ENCODE data around the gene TMEM74B.

The TMEM74B gene

DNA sequence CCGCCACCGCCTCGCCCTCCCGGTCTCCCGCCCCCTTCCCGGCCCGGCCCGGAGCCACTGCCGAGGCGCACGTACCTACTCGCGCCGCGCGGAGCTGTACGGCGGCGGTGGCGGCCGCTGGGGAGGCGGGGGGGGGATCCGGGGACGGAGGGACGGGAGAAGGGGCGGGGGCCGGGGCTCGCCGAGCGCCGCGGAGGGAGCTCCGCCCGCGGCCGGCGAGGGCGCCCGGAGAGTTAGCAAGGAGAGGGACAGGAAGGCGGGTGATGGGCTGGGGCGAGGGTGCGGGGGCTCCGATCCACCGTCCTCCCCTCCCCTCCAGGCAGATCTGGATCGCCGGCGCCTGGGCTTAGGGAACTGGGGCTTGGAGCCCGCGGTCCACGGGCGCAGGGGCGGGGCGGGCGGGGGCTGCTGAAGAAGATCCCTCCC is 548 bp upstream of the TMEM74B start:
- no peaks in the 10 kb centered on the region for H3K27me3 ChIP-seq (ENCODE audit: control insufficient read depth, insufficient read depth, low read length)
- no peak overlapping the region for H3K9ac ChIP-seq (ENCODE audit: low read length)
- H3K36me3 ChIP-seq (ENCODE audit: control insufficient read depth, insufficient read depth, low read length), result no peaks in the 10 kb centered on the region
- no peak overlapping the region for H3K27ac ChIP-seq (ENCODE audit: low read depth, low read length)
- no peaks in the 10 kb centered on the region for H3K4me1 ChIP-seq (ENCODE audit: control insufficient read depth, insufficient read depth, low read length)
- H3K4me3 ChIP-seq (ENCODE audit: low read length), result no peak overlapping the region

DNA sequence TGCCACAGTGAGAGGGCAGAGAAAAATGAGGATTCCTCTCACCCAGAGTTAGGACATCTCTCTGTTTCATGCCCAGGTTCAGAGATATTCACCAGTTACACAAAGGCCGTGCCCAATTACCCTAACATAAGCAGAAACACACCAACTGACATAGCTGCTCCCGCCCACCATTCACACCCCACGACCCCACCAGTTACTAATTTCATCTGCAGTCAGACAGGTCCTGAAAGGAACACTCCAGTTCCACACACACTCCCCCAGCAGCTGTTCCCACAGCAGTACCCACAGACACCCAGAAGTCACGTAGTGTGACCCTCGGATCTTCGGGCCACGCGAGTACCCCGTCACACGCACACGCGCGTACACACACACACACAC is 532 bp downstream of the TMEM74B start:
- no peaks in the 10 kb centered on the region for H3K4me1 ChIP-seq (ENCODE audit: control insufficient read depth, insufficient read depth, low read length)
- H3K9ac ChIP-seq (ENCODE audit: low read length), result no peak overlapping the region
- no peak overlapping the region for H3K27ac ChIP-seq (ENCODE audit: low read depth, low read length)
- no peaks in the 10 kb centered on the region for H3K27me3 ChIP-seq (ENCODE audit: control insufficient read depth, insufficient read depth, low read length)
- H3K4me3 ChIP-seq (ENCODE audit: low read length), result no peak overlapping the region
- H3K36me3 ChIP-seq (ENCODE audit: control insufficient read depth, insufficient read depth, low read length), result no peaks in the 10 kb centered on the region

DNA sequence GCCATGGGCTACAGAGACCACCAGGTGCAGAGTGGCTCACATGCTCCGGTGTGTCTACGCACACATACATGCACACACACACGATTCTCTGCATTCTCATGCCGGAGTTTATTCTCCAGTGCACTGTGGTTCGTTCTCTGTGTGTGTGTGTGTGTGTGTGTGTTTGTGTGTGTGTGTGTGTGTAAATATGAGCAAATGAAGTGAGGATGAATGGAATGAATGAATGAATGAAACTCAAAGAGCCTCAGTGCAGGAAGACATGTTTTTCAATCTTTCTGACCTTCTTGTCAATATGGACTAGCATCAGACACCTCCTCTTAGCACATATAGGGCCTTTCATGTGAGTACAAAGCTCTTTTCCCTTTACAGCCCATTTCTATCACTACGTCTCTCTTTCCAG is 1.6 kb downstream of the TMEM74B start:
- Histone ChIP-seq H3K4me1 (ENCODE audit: control insufficient read depth, insufficient read depth, low read length) (no peaks in the 10 kb centered on the region), H3K4me3 (ENCODE audit: low read length) (no peak overlapping the region), H3K27me3 (ENCODE audit: control insufficient read depth, insufficient read depth, low read length) (no peaks in the 10 kb centered on the region), H3K27ac (ENCODE audit: low read depth, low read length) (no peak overlapping the region), H3K9ac (ENCODE audit: low read length) (no peak overlapping the region), H3K36me3 (ENCODE audit: control insufficient read depth, insufficient read depth, low read length) (no peaks in the 10 kb centered on the region)

DNA sequence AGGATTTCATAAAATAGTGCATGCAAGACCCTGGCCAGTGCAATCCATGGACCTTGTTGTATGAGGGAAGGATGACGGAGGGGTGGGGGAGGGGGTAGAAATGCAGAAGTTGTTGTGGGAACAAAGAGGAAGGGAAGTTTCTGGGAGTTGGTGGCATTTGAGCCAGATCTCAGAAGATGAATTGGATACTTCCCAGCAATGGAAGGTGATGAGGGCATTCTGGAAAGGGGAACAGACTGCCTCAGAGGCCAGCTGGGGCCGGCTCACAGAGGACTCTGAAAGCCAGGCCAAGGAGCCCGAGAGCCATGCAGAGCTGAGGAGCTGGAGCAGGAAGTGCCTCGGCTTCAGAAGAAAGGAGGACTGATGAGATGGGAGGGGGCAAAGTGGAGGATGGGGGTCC is 2.7 kb downstream of the TMEM74B start:
- Histone ChIP-seq H3K4me1 (ENCODE audit: control insufficient read depth, insufficient read depth, low read length) (no peaks in the 10 kb centered on the region), H3K4me3 (ENCODE audit: low read length) (no peak overlapping the region), H3K27ac (ENCODE audit: low read depth, low read length) (no peak overlapping the region), H3K27me3 (ENCODE audit: control insufficient read depth, insufficient read depth, low read length) (no peaks in the 10 kb centered on the region), H3K9ac (ENCODE audit: low read length) (no peak overlapping the region), H3K36me3 (ENCODE audit: control insufficient read depth, insufficient read depth, low read length) (no peaks in the 10 kb centered on the region)

DNA sequence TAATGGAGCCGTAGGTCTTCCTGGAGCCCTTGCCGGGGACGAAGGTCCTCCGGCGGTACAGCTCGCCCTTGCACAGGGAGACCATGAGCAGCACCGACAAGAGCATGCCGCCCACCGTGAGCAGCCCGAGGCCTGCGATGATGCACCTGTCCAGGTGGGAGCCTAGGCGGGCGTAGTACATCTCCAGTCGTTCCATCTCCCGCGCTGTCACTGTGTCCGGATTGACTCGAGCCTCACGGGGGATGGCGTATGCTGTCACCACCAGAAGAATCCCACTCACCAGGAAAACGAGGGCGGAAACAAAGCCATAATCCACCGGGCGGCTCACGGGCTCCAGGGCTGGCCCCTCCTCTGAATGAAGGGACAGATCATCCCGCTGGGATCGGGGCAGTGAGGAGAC is 3.8 kb downstream of the TMEM74B start:
- no peak overlapping the region for H3K4me3 ChIP-seq (ENCODE audit: low read length)
- no peak overlapping the region for H3K9ac ChIP-seq (ENCODE audit: low read length)
- no peaks in the 10 kb centered on the region for H3K4me1 ChIP-seq (ENCODE audit: control insufficient read depth, insufficient read depth, low read length)
- H3K27me3 ChIP-seq (ENCODE audit: control insufficient read depth, insufficient read depth, low read length), result no peaks in the 10 kb centered on the region
- no peak overlapping the region for H3K27ac ChIP-seq (ENCODE audit: low read depth, low read length)
- H3K36me3 ChIP-seq (ENCODE audit: control insufficient read depth, insufficient read depth, low read length), result no peaks in the 10 kb centered on the region

DNA sequence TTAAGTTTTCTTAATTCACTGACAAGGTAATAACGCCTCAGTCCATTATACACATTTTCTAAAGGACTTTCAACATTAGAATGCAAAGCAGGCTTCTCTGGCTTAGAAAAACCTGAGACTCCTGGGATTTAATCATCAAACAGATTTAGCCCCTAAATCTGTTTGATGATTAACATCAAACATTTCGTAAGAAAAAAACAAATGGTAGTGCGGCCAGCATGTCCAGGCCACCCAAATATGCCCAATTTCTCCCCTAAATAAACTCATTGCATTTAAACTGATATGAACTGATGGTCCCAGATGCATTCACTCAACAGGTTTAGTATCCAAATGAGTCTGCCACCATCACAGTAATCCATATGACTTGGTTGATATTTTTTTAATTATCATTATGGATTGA is 6.2 kb downstream of the TMEM74B start:
- no peaks in the 10 kb centered on the region for H3K4me1 ChIP-seq (ENCODE audit: control insufficient read depth, insufficient read depth, low read length)
- H3K36me3 ChIP-seq (ENCODE audit: control insufficient read depth, insufficient read depth, low read length), result no peaks in the 10 kb centered on the region
- no peak overlapping the region for H3K27ac ChIP-seq (ENCODE audit: low read depth, low read length)
- no peaks in the 10 kb centered on the region for H3K27me3 ChIP-seq (ENCODE audit: control insufficient read depth, insufficient read depth, low read length)
- H3K4me3 ChIP-seq (ENCODE audit: low read length), result no peak overlapping the region
- no peak overlapping the region for H3K9ac ChIP-seq (ENCODE audit: low read length)

DNA sequence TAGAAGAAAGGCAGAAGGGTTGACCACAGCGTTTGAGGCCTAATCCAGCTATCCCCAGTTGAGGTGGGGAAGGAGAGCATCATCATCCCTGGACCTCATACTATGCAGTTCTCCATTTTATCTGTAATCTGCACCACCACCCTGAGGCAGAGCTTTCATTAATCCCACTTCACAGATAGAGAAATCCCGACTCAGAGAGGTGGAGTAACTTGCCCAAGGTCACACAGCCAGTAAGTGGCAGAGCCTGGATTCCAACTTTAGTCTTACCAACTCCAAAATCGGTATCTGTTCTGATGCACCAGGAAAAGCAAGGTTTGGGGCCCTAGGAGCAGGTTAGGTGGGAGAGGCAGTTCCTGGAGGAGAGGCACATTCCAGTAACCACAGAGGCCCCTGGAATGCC is 6.7 kb downstream of the TMEM74B start:
- H3K9ac ChIP-seq (ENCODE audit: low read length), result no peak overlapping the region
- H3K27me3 ChIP-seq (ENCODE audit: control insufficient read depth, insufficient read depth, low read length), result no peaks in the 10 kb centered on the region
- H3K36me3 ChIP-seq (ENCODE audit: control insufficient read depth, insufficient read depth, low read length), result no peaks in the 10 kb centered on the region
- H3K4me3 ChIP-seq (ENCODE audit: low read length), result no peak overlapping the region
- H3K4me1 ChIP-seq (ENCODE audit: control insufficient read depth, insufficient read depth, low read length), result no peaks in the 10 kb centered on the region
- H3K27ac ChIP-seq (ENCODE audit: low read depth, low read length), result no peak overlapping the region

DNA sequence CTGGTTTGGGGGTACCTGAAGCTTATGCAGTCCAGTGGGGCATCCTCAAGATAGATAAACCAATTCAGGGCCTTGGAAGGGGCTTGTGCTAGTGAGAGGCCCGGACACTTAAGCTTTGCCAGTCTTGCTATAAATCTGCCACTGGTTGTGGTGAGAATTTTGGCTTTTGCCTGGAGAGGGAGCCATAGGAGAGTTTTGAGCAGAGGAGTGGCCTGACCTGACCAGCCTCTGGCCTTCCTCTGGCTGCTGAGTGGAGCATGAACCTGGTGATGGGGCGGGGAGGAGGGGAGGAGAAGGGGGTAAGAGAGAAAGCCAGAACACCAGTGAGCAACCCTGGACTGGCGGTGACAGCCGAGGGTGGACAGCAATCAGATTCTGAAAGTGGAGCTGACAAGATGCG is 7.1 kb downstream of the TMEM74B start:
- no peak overlapping the region for H3K9ac ChIP-seq (ENCODE audit: low read length)
- no peak overlapping the region for H3K27ac ChIP-seq (ENCODE audit: low read depth, low read length)

DNA sequence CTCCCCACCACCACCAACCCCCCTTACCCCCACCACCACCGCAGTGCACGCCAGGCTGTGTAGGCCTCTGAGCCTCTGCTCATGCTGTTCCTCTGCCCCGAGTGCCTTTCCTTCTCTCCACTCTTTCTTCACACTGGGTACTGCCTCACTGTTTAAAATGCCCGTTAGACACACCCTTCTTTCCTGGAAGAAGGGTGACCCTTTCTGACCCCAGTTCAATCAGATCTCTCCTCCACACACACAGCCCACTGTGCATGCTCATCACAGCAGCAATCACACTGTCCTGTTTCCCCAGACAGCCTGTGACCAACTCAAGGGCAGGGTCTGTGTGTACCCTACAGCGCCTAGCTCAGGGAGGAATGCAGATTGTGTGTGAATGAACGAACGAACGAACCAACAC is 10.0 kb downstream of the TMEM74B start:
- no peaks in the 10 kb centered on the region for H3K27me3 ChIP-seq (ENCODE audit: control insufficient read depth, insufficient read depth, low read length)
- H3K4me1 ChIP-seq (ENCODE audit: control insufficient read depth, insufficient read depth, low read length), result no peaks in the 10 kb centered on the region
- no peak overlapping the region for H3K27ac ChIP-seq (ENCODE audit: low read depth, low read length)
- H3K36me3 ChIP-seq (ENCODE audit: control insufficient read depth, insufficient read depth, low read length), result peaks cover 7% of the 10 kb centered on the region
- no peak overlapping the region for H3K4me3 ChIP-seq (ENCODE audit: low read length)
- H3K9ac ChIP-seq (ENCODE audit: low read length), result no peak overlapping the region

More for the DNA sequence above, 7.1 kb downstream of the TMEM74B start:
- H3K4me1 ChIP-seq (ENCODE audit: control insufficient read depth, insufficient read depth, low read length), result no peaks in the 10 kb centered on the region
- no peaks in the 10 kb centered on the region for H3K27me3 ChIP-seq (ENCODE audit: control insufficient read depth, insufficient read depth, low read length)
- no peaks in the 10 kb centered on the region for H3K36me3 ChIP-seq (ENCODE audit: control insufficient read depth, insufficient read depth, low read length)
- no peak overlapping the region for H3K4me3 ChIP-seq (ENCODE audit: low read length)

DNA sequence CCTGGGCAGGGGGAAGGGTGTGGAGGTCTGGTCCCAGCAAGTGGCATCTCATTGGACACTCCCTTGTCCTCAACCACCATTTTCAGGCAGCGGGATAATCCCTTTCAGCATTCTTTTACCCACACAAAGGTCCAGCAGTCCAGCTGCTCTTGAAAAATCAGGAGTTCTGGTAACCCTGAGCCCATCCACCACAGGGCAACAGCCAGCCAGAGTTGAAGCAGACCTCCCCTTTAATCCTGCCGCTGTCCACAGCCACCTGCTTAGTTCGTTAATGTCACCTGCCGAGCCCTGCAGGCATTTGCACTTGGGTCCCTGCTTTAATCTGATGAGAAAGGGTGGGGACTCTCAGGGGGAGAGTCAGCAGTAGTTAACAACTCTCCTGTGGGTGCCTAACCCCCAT is 11.1 kb downstream of the TMEM74B start:
- Histone ChIP-seq H3K27me3 (ENCODE audit: control insufficient read depth, insufficient read depth, low read length) (no peaks in the 10 kb centered on the region), H3K4me3 (ENCODE audit: low read length) (no peak overlapping the region), H3K9ac (ENCODE audit: low read length) (no peak overlapping the region), H3K4me1 (ENCODE audit: control insufficient read depth, insufficient read depth, low read length) (no peaks in the 10 kb centered on the region), H3K27ac (ENCODE audit: low read depth, low read length) (no peak overlapping the region), H3K36me3 (ENCODE audit: control insufficient read depth, insufficient read depth, low read length) (peaks cover 14% of the 10 kb centered on the region)

DNA sequence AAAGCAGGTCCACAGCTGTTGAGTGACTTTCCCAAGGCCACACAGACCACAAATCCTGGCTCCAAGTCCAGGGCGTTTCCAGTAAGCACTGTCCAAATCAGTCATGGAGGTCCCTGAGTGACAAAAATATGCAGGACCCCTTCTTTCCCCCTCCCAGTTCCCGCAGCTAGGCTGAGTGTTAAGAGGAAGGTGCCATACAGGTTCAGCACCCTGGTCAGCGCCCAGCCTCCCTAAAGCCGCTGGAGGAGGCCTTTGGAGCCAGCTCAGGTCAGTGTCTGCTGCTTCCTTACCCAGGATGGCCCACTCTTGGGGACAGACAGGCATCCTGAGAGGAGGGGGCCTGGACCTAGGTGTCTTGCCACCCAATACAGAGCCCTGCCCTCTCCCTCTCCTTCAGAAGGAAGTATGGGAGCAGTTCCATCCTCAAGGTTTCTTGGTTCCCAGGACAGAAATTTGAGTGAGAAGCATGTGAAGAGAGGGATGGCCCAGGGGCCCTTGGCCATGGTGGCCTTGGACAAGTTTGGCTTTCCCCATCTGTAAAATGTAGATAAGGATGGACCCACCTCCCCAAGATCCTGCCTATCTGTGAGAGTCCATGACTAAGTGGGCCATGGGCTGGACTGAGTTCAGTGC is 13.2 kb downstream of the TMEM74B start:
- H3K4me1 ChIP-seq (ENCODE audit: control insufficient read depth, insufficient read depth, low read length), result no peaks in the 10 kb centered on the region
- no peak overlapping the region for H3K9ac ChIP-seq (ENCODE audit: low read length)
- no peak overlapping the region for H3K27ac ChIP-seq (ENCODE audit: low read depth, low read length)
- no peaks in the 10 kb centered on the region for H3K27me3 ChIP-seq (ENCODE audit: control insufficient read depth, insufficient read depth, low read length)
- peaks cover 21% of the 10 kb centered on the region for H3K36me3 ChIP-seq (ENCODE audit: control insufficient read depth, insufficient read depth, low read length)
- no peak overlapping the region for H3K4me3 ChIP-seq (ENCODE audit: low read length)

DNA sequence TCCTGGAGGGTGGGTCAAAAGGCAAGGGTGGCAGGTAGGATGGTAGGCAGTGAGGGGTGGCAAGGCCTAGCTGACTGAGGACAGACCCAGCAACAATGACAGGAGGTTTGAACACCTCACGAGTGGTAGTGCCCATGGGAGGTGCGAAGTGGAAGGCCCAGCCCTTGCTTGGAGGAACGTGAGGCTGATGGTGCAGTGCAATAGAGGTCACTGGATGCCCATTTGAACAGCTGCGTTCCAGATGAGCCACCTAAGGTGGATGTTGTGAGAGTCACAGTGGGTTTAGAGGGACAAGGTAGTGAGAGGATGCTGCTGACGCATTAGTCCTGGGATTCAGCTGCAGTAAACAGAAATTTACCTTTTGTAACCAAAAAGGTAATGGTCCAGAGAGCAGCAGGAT is 15.6 kb downstream of the TMEM74B start:
- Histone ChIP-seq H3K36me3 (ENCODE audit: control insufficient read depth, insufficient read depth, low read length) (peaks cover 38% of the 10 kb centered on the region), H3K9ac (ENCODE audit: low read length) (no peak overlapping the region), H3K27ac (ENCODE audit: low read depth, low read length) (no peak overlapping the region), H3K27me3 (ENCODE audit: control insufficient read depth, insufficient read depth, low read length) (no peaks in the 10 kb centered on the region), H3K4me3 (ENCODE audit: low read length) (no peak overlapping the region), H3K4me1 (ENCODE audit: control insufficient read depth, insufficient read depth, low read length) (no peaks in the 10 kb centered on the region)

DNA sequence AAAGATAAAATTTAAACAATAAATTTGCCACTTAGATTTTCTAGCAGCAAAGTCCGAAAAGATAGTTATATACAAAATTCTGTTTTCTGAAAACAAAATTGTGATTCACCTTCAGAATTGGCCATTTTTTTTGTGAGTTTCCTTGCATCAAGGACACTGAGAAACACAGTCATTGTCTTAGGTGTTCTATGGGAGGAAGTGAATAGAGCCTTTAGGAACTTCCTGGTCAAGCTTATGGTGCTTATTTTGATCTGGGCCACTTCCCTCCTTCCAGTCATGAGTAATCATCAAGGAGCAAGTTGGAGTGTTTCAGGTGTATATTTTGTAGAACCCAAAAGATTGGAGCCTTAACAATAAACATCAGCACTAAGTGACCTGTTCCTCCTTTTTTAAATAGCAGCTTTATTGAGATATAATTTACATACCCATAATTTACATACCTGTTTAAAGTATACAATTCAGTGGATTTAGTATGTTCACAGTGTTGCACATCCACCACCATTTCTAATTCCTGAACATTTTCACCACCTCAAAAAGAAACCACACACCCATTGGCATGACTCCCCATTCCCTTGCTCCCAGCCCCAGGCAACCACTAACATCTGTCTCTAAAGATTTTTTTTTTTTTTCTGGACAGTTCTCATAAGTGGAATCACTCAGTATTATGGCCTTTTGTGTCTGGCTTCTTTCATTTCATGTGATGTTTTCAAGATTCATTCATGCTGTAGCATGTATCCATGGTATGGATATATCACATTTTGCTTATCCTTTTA is 17.6 kb downstream of the TMEM74B start:
- H3K4me1 ChIP-seq (ENCODE audit: control insufficient read depth, insufficient read depth, low read length), result no peaks in the 10 kb centered on the region
- H3K27me3 ChIP-seq (ENCODE audit: control insufficient read depth, insufficient read depth, low read length), result no peaks in the 10 kb centered on the region
- no peak overlapping the region for H3K27ac ChIP-seq (ENCODE audit: low read depth, low read length)
- peaks cover 50% of the 10 kb centered on the region for H3K36me3 ChIP-seq (ENCODE audit: control insufficient read depth, insufficient read depth, low read length)
- no peak overlapping the region for H3K4me3 ChIP-seq (ENCODE audit: low read length)
- no peak overlapping the region for H3K9ac ChIP-seq (ENCODE audit: low read length)

All from rectal smooth muscle tissue (tissue), 1 donor.